Renal pelvis (tissue), 12 donors: ENCODE data around the gene PLS3. TPM values are rescaled to one million over a fixed set of nuclear protein-coding genes. Genes with fewer than 3 reads are reported as not detected.
"Not testable (repeated sequence)": the region's sequence is repeated elsewhere in the genome, so short reads cannot be mapped to it uniquely, and the experiment has no call there.

Experiments used
- DNase-seq: peaks from one replicate; pipeline ENCODE4 v3.0.0-alpha.2; 2013
- long read RNA-seq, 16 experiments: transcript quantifications; one replicate each; lab custom pipeline, GENCODE V29; 2026
- polyA plus RNA-seq, 3 donors: library from polyadenylated mRNA; unstranded; fragments of 120-200 nt; gene quantifications; one replicate each; pipeline ENCODE4 v1.2.1, GENCODE V29; 2013; ENCODE audit not compliant: insufficient read length in 3 of 3

PLS3 gene
- polyA plus RNA-seq = 100 to 1,000 TPM; 210 to 245 (median 241) TPM
- long read RNA-seq, donor 1, transcript PLS3-202 (16 exons, 3,280 nt) = major isoform, 15 of 48 reads
- long read RNA-seq, donor 1, partial matches to known transcripts = 31 of 48 reads
- long read RNA-seq, donor 1, other reads (novel, unspliced or antisense) = 0 of 48 reads
- long read RNA-seq, donor 2, transcript PLS3-202 (16 exons, 3,280 nt) = major isoform, 29 of 90 reads
- long read RNA-seq, donor 2, partial matches to known transcripts = 60 of 90 reads
- long read RNA-seq, donor 2, other reads (novel, unspliced or antisense) = 0 of 90 reads
- long read RNA-seq, donor 3, transcript PLS3-202 (16 exons, 3,280 nt) = major isoform, 18 of 75 reads
- long read RNA-seq, donor 3, partial matches to known transcripts = 55 of 75 reads
- long read RNA-seq, donor 3, other reads (novel, unspliced or antisense) = 0 of 75 reads
- long read RNA-seq, donor 4, transcript PLS3-202 (16 exons, 3,280 nt) = major isoform, 23 of 90 reads
- long read RNA-seq, donor 4, partial matches to known transcripts = 67 of 90 reads
- long read RNA-seq, donor 4, other reads (novel, unspliced or antisense) = 0 of 90 reads
- long read RNA-seq, donor 5, transcript PLS3-202 (16 exons, 3,280 nt) = major isoform, 10 of 22 reads
- long read RNA-seq, donor 5, partial matches to known transcripts = 12 of 22 reads
- long read RNA-seq, donor 5, other reads (novel, unspliced or antisense) = 0 of 22 reads
- long read RNA-seq, donor 6, transcript PLS3-202 (16 exons, 3,280 nt) = major isoform, 17 of 76 reads
- long read RNA-seq, donor 6, partial matches to known transcripts = 59 of 76 reads
- long read RNA-seq, donor 6, other reads (novel, unspliced or antisense) = 0 of 76 reads
- long read RNA-seq, donor 7, transcript PLS3-202 (16 exons, 3,280 nt) = major isoform, 29 of 55 reads
- long read RNA-seq, donor 7, partial matches to known transcripts = 26 of 55 reads
- long read RNA-seq, donor 7, other reads (novel, unspliced or antisense) = 0 of 55 reads
- long read RNA-seq, donor 8, transcript PLS3-202 (16 exons, 3,280 nt) = major isoform, 10 of 65 reads
- long read RNA-seq, donor 8, partial matches to known transcripts = 55 of 65 reads
- long read RNA-seq, donor 8, other reads (novel, unspliced or antisense) = 0 of 65 reads
- long read RNA-seq, donor 9, transcript PLS3-202 (16 exons, 3,280 nt) = major isoform, 31 of 176 reads
- long read RNA-seq, donor 9, partial matches to known transcripts = 144 of 176 reads
- long read RNA-seq, donor 9, other reads (novel, unspliced or antisense) = 0 of 176 reads
- long read RNA-seq, donor 10, transcript PLS3-202 (16 exons, 3,280 nt) = major isoform, 21 of 66 reads
- long read RNA-seq, donor 10, partial matches to known transcripts = 45 of 66 reads
- long read RNA-seq, donor 10, other reads (novel, unspliced or antisense) = 0 of 66 reads
- long read RNA-seq, donor 11, transcript PLS3-202 (16 exons, 3,280 nt) = major isoform, 10 of 26 reads
- long read RNA-seq, donor 11, partial matches to known transcripts = 16 of 26 reads
- long read RNA-seq, donor 11, other reads (novel, unspliced or antisense) = 0 of 26 reads
- long read RNA-seq, donor 12, transcript PLS3-202 (16 exons, 3,280 nt) = major isoform, 35 of 112 reads
- long read RNA-seq, donor 12, partial matches to known transcripts = 77 of 112 reads
- long read RNA-seq, donor 12, other reads (novel, unspliced or antisense) = 0 of 112 reads
- long read RNA-seq, donor 13, transcript PLS3-202 (16 exons, 3,280 nt) = major isoform, 20 of 32 reads
- long read RNA-seq, donor 13, partial matches to known transcripts = 10 of 32 reads
- long read RNA-seq, donor 13, other reads (novel, unspliced or antisense) = 0 of 32 reads
- long read RNA-seq, donor 14, transcript PLS3-202 (16 exons, 3,280 nt) = major isoform, 26 of 84 reads
- long read RNA-seq, donor 14, partial matches to known transcripts = 58 of 84 reads
- long read RNA-seq, donor 14, other reads (novel, unspliced or antisense) = 0 of 84 reads
- long read RNA-seq, donor 15, transcript PLS3-202 (16 exons, 3,280 nt) = major isoform, 22 of 119 reads
- long read RNA-seq, donor 15, partial matches to known transcripts = 95 of 119 reads
- long read RNA-seq, donor 15, other reads (novel, unspliced or antisense) = 0 of 119 reads
- long read RNA-seq, donor 16, transcript PLS3-202 (16 exons, 3,280 nt) = major isoform, 25 of 105 reads
- long read RNA-seq, donor 16, partial matches to known transcripts = 79 of 105 reads
- long read RNA-seq, donor 16, other reads (novel, unspliced or antisense) = 0 of 105 reads

DNA sequence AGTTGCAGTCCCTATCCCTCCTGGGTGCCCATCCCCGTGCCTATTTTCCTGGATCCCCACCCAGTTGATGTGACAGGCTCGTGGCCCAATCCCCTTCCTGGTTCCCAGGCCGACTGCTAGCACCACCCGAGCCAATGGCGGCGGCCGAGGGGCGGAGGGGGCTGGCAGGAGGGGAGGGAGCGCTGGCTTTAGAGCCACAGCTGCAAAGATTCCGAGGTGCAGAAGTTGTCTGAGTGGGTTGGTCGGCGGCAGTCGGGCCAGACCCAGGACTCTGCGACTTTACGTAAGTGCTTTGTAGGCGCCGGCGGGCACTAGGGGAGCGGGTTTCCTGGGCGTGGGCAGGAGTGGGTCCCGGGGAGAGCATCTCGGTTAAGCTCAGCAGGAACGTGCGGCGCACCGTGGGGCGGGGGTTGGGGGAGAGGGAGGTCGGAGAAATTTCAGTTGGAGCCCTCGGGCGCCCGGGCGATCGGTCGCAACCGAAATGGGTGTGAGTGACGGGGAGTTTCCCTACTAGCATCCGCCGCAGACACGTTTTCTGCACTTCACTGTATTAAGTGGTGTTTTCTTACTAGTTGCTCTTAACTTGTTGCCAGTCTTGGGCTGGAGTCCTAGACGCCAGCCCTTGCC lies at the start of gene PLS3:
TSS of gene PLS3 (plus strand) at position 197 of the 627 bp plus-strand sequence. CDS start 49,077 bp downstream, outside the sequence.
- peak; percentile 73 for DNase-seq

DNA sequence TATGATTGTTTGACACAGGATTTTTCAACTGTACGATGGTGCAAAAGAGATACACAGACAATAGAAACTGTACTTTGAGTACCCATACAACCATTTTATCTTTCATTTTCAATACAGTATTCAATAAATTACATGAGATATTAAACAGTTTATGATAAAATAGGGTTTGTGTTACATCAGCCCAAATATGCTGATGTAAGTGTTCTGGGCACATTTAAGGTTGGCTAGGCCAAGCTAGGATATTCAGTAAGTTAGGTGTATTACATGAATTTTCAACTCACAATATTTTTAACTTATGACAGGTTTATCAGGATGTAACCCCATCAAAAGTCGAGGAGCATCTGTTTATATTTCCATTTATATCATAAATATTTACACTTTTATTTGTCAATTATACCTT lies 42.9 kb upstream of the PLS3 start:
- no peak for DNase-seq

DNA sequence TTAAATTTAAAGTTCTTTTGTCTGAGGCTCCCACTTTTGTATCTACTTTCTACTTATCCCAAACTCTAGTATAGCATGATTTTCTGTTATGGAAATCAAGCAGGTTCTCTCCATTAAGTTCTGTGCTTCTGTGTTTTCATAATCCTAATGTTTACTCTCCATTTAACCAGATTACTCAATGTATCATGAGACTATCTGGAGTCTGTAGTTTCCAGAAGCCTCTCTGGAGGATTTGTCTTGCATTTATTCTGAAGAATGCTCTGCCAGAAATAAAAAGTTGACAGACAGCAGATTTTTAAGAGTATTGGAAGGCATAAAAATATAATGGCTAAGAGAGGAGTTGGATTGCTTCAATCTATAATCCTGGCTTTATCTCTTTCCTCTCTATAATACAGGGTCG lies 39.2 kb upstream of the PLS3 start:
- DNase-seq = no peak

- DNase-seq = no peak
Observed at GRCh38 chrX:115522952-115523351, 38.0 kb upstream of the PLS3 start.

GRCh38 chrX:115525486-115525885 lies 35.5 kb upstream of the PLS3 start:
- DNase-seq = no peak

- no peak for DNase-seq
Observed at GRCh38 chrX:115531818-115532403, 29.1 kb upstream of the PLS3 start.

DNA sequence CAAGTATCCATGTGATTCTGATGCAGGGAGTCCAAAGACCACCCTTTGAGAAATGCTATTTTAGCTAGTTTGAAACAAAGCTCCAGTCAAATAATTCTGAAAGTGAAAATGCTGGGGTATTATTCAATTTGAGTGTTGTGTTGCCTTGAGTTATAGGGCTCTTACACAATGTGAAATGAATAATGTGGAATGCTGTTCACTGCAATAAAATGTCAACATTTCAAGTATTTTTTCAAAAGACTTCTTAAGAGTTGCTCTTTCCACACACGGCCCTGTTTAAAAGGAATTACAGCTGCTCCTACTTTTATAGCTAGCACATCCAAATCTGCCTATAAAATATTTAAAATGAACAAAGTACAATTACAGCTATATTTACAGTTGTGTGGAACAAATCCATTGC lies 27.5 kb upstream of the PLS3 start:
- peak; percentile 27 for DNase-seq

DNA sequence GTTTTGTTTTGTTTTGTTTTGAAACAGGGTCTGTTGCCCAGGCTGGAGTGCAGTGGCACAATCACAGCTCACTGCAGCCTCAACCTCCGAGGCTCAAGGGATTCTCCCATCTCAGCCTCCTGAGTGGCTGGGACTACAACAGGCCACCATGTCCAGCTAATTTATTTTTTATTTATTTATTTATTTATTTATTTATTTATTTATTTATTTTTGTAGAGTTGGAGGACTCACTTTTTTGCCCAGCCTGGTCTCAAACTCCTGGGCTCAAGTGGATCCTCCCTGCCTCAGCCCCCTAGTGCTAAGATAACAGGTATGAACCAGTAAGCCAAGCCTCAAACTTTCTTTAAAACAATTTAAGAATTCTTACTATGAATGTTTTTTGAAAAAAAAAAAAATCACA lies 26.6 kb upstream of the PLS3 start:
- no peak for DNase-seq

DNA sequence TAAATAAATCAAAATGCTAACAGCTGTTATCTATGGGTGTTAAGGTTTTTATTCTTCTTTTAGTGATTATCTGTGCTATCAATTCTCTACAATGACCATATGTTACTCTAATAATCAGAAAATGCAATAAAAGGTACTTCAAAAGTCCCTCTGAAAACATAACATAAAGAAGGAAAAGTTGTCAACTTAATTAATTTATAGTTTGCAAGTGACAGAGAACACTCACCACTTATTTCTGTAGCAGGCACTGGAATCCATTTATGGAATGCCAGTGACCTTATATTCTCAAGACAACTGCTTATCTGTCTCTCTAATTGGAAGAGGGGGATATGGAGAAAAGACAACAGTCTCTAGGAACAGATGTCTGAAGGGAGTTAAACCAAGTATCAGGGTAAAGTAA lies 25.6 kb upstream of the PLS3 start:
- no peak for DNase-seq

DNA sequence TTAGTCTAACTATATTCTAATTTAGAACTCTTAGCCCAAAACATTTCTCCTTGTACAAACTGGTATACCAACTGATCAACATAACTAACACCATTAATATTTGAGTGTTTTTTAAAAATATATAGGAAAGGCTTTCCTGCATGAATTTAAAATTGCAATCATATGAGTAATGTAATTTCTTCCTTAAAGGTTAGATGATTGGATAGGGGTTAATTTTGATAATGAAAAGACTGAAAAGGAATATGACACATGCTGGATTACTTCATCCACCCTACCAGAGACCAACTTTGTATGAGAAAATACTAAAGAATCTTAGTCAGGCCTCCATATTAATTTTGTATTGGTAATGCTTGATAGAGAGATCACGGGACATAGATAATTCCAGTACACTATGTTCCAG lies 25.1 kb upstream of the PLS3 start:
- DNase-seq = no peak

DNA sequence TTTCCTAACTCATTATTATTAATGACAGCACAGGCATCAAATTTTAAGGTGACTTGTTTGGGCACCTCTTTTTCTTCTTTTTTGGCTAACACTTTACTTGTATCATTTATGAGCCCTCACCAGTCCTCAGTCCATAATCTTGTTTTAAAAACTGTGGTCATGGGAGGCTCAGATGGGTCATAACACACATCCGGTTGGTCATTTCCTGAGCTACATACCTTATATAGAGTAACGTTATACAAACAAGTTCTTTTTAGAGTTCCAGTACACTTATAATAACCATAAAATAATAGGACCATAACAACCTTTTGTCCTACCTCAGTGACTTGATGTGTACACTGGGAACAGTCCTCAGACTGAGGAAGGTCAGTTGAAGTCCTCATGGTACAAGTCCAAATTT lies 21.1 kb upstream of the PLS3 start:
- DNase-seq = no peak

DNA sequence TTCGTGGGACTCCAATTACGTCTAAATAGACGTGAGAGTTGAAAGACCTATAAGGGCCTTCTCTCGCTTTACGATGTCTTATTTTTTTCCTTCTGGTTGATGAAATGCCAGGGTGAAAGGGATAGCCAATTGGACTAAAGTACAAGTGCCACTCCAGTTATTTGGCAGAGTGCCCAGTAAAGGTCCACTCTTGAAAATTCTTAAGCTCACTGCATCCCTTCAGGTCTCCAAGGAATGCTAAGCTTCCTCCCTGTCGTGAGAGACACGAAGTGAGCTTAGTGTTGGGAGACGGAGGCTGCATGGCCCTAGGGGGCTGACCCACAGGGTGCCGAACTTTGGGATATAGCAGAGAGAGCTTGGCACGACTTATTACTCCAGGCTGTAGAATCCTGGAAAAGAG lies 19.9 kb upstream of the PLS3 start:
- not testable (repeated sequence) for DNase-seq

GRCh38 chrX:115547448-115547847 lies 13.5 kb upstream of the PLS3 start:
- no peak for DNase-seq

DNA sequence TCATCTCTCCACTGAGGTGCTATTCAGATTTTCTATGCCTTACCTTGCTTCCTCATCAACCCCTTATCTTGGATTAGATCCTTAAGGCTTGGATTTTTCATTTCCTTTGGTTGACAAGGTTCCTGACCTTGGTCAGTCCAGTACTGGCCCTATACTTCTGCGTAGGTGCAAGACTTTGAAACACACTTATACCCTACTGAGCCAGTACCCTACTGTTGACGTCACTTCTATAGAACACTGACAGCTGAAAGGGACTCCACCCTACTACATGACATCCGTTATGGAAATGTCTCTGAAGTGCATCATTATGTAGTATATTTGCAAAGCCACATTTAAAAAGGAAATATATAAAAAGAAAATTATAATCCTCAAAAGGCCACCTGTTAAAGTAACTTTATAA lies 12.0 kb upstream of the PLS3 start:
- DNase-seq = no peak

- DNase-seq = no peak
Observed at GRCh38 chrX:115553171-115553570, 7.8 kb upstream of the PLS3 start.

GRCh38 chrX:115559672-115560071 lies 1.3 kb upstream of the PLS3 start:
- DNase-seq = no peak

DNA sequence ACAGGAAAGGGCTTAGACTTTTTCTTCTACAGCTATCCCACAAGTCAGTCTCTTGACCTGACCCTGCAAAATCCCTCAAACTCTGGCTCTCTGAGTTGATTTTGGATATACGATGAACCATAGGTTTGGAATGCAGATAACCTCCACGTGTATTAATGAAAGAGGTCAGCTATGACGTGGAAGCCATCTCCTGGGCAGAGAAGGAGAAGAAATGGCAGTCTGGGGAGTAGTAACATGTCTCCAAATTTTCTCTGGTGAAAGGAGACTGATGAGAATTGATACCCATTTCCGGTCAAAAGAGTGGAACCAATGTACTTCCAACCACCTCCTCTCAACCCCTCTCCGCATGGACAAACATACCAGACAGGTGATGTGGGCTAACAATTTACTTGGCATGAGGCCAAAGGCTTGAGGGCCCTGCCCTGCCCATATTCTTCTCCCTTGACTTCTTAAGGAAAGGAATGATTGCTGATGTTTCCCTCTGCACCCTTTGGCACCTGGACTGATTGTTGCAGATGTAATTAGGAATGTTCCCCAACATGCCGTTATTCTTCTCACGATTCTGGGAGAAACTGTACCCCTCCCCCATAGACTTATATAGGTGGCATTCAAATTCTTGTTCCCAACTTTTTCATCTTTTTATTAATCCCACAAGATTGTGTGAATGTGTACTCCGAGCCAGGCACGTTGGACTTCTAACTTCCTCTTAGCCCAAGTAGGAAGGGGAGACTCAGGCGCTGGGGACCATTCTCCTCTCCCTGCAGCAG lies 580 bp upstream of the PLS3 start:
- no peak for DNase-seq
